BLaER1 treated with 17β-estradiol and CSF1 and Interleukin-3, amounts not matched to agents 10 nM and 100 nM (cell line): ENCODE results near the gene ROBO2.

Experiments
- H3K27ac ChIP-seq, 11 experiments: shearing (Covaris generic); formaldehyde crosslinking; 2 replicates each; pipeline ENCODE4 v1.8.1; 2022
- H3K27me3 ChIP-seq, 11 experiments: shearing (Covaris generic); formaldehyde crosslinking; 2 replicates each; pipeline ENCODE4 v1.8.1; 2022
- H3K36me3 ChIP-seq, 11 experiments: shearing (Covaris generic); formaldehyde crosslinking; 2 replicates each; pipeline ENCODE4 v1.8.1; 2022
- H3K4me1 ChIP-seq, 10 experiments: shearing (Covaris generic); formaldehyde crosslinking; 2 replicates each; pipeline ENCODE4 v1.8.1; 2022
- H3K4me2 ChIP-seq, 11 experiments: shearing (Covaris generic); formaldehyde crosslinking; 2 replicates each; pipeline ENCODE4 v1.8.1; 2022
- H3K4me3 ChIP-seq, 10 experiments: shearing (Covaris generic); formaldehyde crosslinking; 2 replicates each; pipeline ENCODE4 v1.8.1; 2022
- H3K9ac ChIP-seq, 11 experiments: shearing (Covaris generic); formaldehyde crosslinking; 2 replicates each; pipeline ENCODE4 v1.8.1; 2022
- H3K9me3 ChIP-seq, 11 experiments: shearing (Covaris generic); formaldehyde crosslinking; replicated peaks in 1 of 11; 2 replicates each; pipeline ENCODE4 v1.8.1; 2022
- H4K20me1 ChIP-seq, 11 experiments: shearing (Covaris generic); formaldehyde crosslinking; 2 replicates each; pipeline ENCODE4 v1.8.1; 2022
- Cebpa-rat ChIP-seq, 11 experiments: shearing (Covaris generic); IDR thresholded peaks; 2 replicates each; pipeline ENCODE4 v1.8.1; 2022

ROBO2 gene

GRCh38 chr3:77620009-77620408 is 580.1 kb downstream of the ROBO2 start:
- Histone ChIP-seq H3K36me3 (no peaks in the 10 kb centered on the region), H3K9ac (no peak overlapping the region), H3K4me1 (no peaks in the 10 kb centered on the region), H3K27me3 (no peaks in the 10 kb centered on the region), H3K4me2 (no peak overlapping the region), H3K4me3 (no peak overlapping the region), H3K27ac (no peak overlapping the region), H3K9me3 (no peaks in the 10 kb centered on the region), H4K20me1 (no peaks in the 10 kb centered on the region)
- no peak for TF ChIP-seq Cebpa-rat (IDR thresholded peaks at IDR 0.05)

- no peak for TF ChIP-seq Cebpa-rat (IDR thresholded peaks at IDR 0.05)
- Histone ChIP-seq H4K20me1 (no peaks in the 10 kb centered on the region), H3K27me3 (no peaks in the 10 kb centered on the region), H3K4me1 (peaks cover 0 to 2% (median 0%) of the 10 kb centered on the region in 10 experiments; a peak in 2 of 20 replicates), H3K27ac (no peak overlapping the region), H3K9ac (no peak overlapping the region), H3K4me2 (no peak overlapping the region), H3K4me3 (no peak overlapping the region), H3K36me3 (no peaks in the 10 kb centered on the region), H3K9me3 (peaks cover 0 to 3% (median 0%) of the 10 kb centered on the region in 11 experiments; a peak in 2 of 22 replicates)
These were observed 583.6 kb downstream of the ROBO2 start for GRCh38 chr3:77623500-77623899.

GRCh38 chr3:77626157-77626556 is 586.3 kb downstream of the ROBO2 start:
- Histone ChIP-seq H3K4me2 (no peak overlapping the region), H3K9ac (no peak overlapping the region), H3K4me3 (no peak overlapping the region), H3K9me3 (peaks cover 0 to 11% (median 0%) of the 10 kb centered on the region in 11 experiments; a peak in 5 of 22 replicates), H3K36me3 (no peaks in the 10 kb centered on the region), H3K27me3 (no peaks in the 10 kb centered on the region), H4K20me1 (no peaks in the 10 kb centered on the region), H3K27ac (no peak overlapping the region), H3K4me1 (peaks cover 0 to 10% (median 3%) of the 10 kb centered on the region in 10 experiments; a peak in 5 of 20 replicates)
- no peak for TF ChIP-seq Cebpa-rat (IDR thresholded peaks at IDR 0.05)

- H3K27me3 ChIP-seq, result no peaks in the 10 kb centered on the region
- H3K9me3 ChIP-seq, result no peaks in the 10 kb centered on the region
- no peaks in the 10 kb centered on the region for H3K36me3 ChIP-seq
- H3K4me3 ChIP-seq, result no peak overlapping the region
- H3K27ac ChIP-seq, result no peak overlapping the region
- no peaks in the 10 kb centered on the region for H4K20me1 ChIP-seq
- no peak overlapping the region for H3K4me2 ChIP-seq
- no peak for TF ChIP-seq Cebpa-rat (IDR thresholded peaks at IDR 0.05)
- H3K9ac ChIP-seq, result no peak overlapping the region
- no peaks in the 10 kb centered on the region for H3K4me1 ChIP-seq
These were observed 608.3 kb downstream of the ROBO2 start for GRCh38 chr3:77648214-77648613.

- Histone ChIP-seq H3K36me3 (no peaks in the 10 kb centered on the region), H3K27me3 (no peaks in the 10 kb centered on the region), H3K4me3 (no peak overlapping the region), H3K27ac (no peak overlapping the region), H3K4me1 (no peaks in the 10 kb centered on the region), H3K4me2 (no peak overlapping the region), H4K20me1 (no peaks in the 10 kb centered on the region), H3K9ac (no peak overlapping the region), H3K9me3 (no peaks in the 10 kb centered on the region)
- TF ChIP-seq Cebpa-rat (IDR thresholded peaks at IDR 0.05), result no peak
These were observed 608.8 kb downstream of the ROBO2 start for GRCh38 chr3:77648664-77649063.

GRCh38 chr3:77652624-77653023 is 612.7 kb downstream of the ROBO2 start:
- Histone ChIP-seq H3K4me1 (no peaks in the 10 kb centered on the region), H4K20me1 (no peaks in the 10 kb centered on the region), H3K9ac (no peak overlapping the region), H3K27ac (no peak overlapping the region), H3K27me3 (no peaks in the 10 kb centered on the region), H3K4me2 (no peak overlapping the region), H3K4me3 (no peak overlapping the region), H3K9me3 (no peaks in the 10 kb centered on the region), H3K36me3 (no peaks in the 10 kb centered on the region)
- TF ChIP-seq Cebpa-rat (IDR thresholded peaks at IDR 0.05), result no peak

GRCh38 chr3:77655396-77655795 is 615.5 kb downstream of the ROBO2 start:
- Histone ChIP-seq H3K9me3 (peaks cover 0 to 8% (median 1%) of the 10 kb centered on the region in 11 experiments; a peak in 4 of 22 replicates), H4K20me1 (no peaks in the 10 kb centered on the region), H3K4me3 (no peak overlapping the region), H3K36me3 (no peaks in the 10 kb centered on the region), H3K27me3 (no peaks in the 10 kb centered on the region), H3K9ac (no peak overlapping the region), H3K4me2 (no peak overlapping the region), H3K27ac (no peak overlapping the region), H3K4me1 (no peaks in the 10 kb centered on the region)
- no peak for TF ChIP-seq Cebpa-rat (IDR thresholded peaks at IDR 0.05)

- H4K20me1 ChIP-seq, result no peaks in the 10 kb centered on the region
- peaks cover 0 to 8% (median 5%) of the 10 kb centered on the region in 11 experiments; a peak in 5 of 22 replicates for H3K9me3 ChIP-seq
- H3K27ac ChIP-seq, result no peak overlapping the region
- no peaks in the 10 kb centered on the region for H3K27me3 ChIP-seq
- H3K36me3 ChIP-seq, result no peaks in the 10 kb centered on the region
- no peak overlapping the region for H3K9ac ChIP-seq
- TF ChIP-seq Cebpa-rat (IDR thresholded peaks at IDR 0.05), result no peak
- H3K4me2 ChIP-seq, result no peak overlapping the region
- H3K4me3 ChIP-seq, result no peak overlapping the region
- H3K4me1 ChIP-seq, result no peaks in the 10 kb centered on the region
These were observed 620.8 kb downstream of the ROBO2 start for GRCh38 chr3:77660718-77661117.

GRCh38 chr3:77667901-77668300 is 628.0 kb downstream of the ROBO2 start:
- H3K27ac ChIP-seq, result no peak overlapping the region
- no peaks in the 10 kb centered on the region for H3K36me3 ChIP-seq
- no peak overlapping the region for H3K4me3 ChIP-seq
- no peak for TF ChIP-seq Cebpa-rat (IDR thresholded peaks at IDR 0.05)
- no peak overlapping the region for H3K9ac ChIP-seq
- no peak overlapping the region for H3K4me2 ChIP-seq
- H4K20me1 ChIP-seq, result no peaks in the 10 kb centered on the region
- no peaks in the 10 kb centered on the region for H3K4me1 ChIP-seq
- H3K9me3 ChIP-seq, result no peaks in the 10 kb centered on the region
- H3K27me3 ChIP-seq, result no peaks in the 10 kb centered on the region

GRCh38 chr3:77668376-77668775 is 628.5 kb downstream of the ROBO2 start:
- Histone ChIP-seq H3K9ac (no peak overlapping the region), H3K4me1 (no peaks in the 10 kb centered on the region), H3K4me3 (no peak overlapping the region), H3K27ac (no peak overlapping the region), H4K20me1 (no peaks in the 10 kb centered on the region), H3K27me3 (no peaks in the 10 kb centered on the region), H3K9me3 (0 out of 22 replicates have a peak, but pooled peaks cover 0 to 3% (median 0%) of the 10 kb centered on the region in 11 experiments), H3K36me3 (no peaks in the 10 kb centered on the region), H3K4me2 (no peak overlapping the region)
- TF ChIP-seq Cebpa-rat (IDR thresholded peaks at IDR 0.05), result no peak
